ENCODE results near the gene POLR3B.

Gene POLR3B

DNA sequence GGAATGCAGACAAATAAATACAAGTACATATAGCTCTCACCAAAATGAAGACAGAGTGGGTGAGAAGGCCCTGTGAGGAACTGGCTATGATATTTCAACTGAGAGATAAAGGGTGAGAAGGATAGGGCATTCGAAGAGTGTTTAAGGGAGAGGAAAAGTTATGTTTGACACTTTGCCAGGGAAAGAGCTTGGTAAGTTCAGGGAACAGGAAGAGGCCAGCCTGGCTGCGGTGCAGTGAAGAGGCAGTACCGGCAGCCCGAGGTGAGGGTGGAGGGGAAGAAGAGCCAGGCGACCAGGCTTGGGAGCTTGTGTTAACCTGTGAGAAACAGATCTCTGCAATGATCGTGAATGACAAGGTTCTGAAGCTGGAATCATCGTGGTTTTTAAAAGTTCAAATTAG is 140.5 kb downstream of the POLR3B start:
- DNase-seq (ENCODE audit: low read depth, low spot score): no peak
- H3K27ac ChIP-seq: no peak overlapping the region
- H3K9ac ChIP-seq (ENCODE audit: insufficient read length): no peak overlapping the region
- H3K4me3 ChIP-seq: no peak overlapping the region
- H3K36me3 ChIP-seq (ENCODE audit: insufficient read depth, low read length): peaks cover 40% of the 10 kb centered on the region; the same call in 1 of the 2 replicates
- TF ChIP-seq EZH2 (IDR thresholded peaks at IDR 0.05): no peak
- no peak for TF ChIP-seq POLR2AphosphoS5 (IDR thresholded peaks at IDR 0.05; ENCODE audit: borderline replicate concordance, low read depth, low read length)
- no peak for TF ChIP-seq FOXP2 (optimal IDR thresholded peaks at IDR 0.05; ENCODE audit: control extremely low read depth, extremely low read length, insufficient read depth)
- H3K9me3 ChIP-seq (ENCODE audit: low read depth, low read length): no peaks in the 10 kb centered on the region

DNA sequence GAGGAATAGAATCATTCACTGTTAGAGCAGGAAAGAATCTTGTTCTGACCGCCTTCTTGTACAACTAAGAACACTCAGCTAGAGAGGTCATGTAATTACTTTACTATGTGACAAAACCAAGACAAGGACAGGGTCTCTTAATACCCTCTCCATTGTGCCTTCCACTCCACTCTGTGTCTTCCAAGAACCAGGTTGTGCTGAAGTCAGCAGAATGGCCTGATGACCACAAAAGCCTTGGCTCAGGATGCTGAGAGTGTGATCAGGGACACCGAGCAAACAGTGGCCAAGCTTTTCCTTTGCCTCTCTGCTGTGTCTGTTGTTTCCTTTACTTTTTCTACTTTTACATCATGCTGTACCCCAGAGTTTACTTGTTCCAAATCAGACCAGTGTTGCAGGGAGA is 142.1 kb downstream of the POLR3B start:
- TF ChIP-seq FOXP2 (optimal IDR thresholded peaks at IDR 0.05; ENCODE audit: control extremely low read depth, extremely low read length, insufficient read depth) (no peak), POLR2AphosphoS5 (IDR thresholded peaks at IDR 0.05; ENCODE audit: borderline replicate concordance, low read depth, low read length) (no peak), EZH2 (IDR thresholded peaks at IDR 0.05) (no peak)
- H3K27ac ChIP-seq: no peak overlapping the region
- no peak overlapping the region for H3K9ac ChIP-seq (ENCODE audit: insufficient read length)
- no peak overlapping the region for H3K4me3 ChIP-seq
- DNase-seq (ENCODE audit: low read depth, low spot score): no peak
- peaks cover 44% of the 10 kb centered on the region; the same call in 1 of the 2 replicates for H3K36me3 ChIP-seq (ENCODE audit: insufficient read depth, low read length)
- no peaks in the 10 kb centered on the region for H3K9me3 ChIP-seq (ENCODE audit: low read depth, low read length)

DNA sequence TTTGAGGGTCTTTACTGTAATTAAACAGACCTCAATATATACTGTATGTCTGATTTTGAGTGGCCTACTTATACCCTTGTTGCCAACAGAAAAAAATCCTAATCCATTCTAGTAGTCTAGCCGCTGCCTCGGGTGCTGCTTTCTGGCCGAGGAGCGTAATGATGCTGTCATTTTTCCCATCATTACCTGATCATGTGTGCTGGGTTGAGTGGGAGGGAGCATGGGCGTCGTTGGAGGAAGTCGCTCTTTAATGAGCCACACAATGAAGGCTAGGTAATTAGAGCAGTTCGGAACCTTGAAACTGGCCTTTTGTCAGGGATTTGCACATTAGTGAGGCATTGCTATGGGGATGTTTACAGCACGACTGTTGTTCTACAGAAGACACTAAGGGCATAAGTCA is 149.1 kb downstream of the POLR3B start:
- no peak for DNase-seq (ENCODE audit: low read depth, low spot score)
- peaks cover 27% of the 10 kb centered on the region; the same call in 1 of the 2 replicates for H3K36me3 ChIP-seq (ENCODE audit: insufficient read depth, low read length)

GRCh38 chr12:106508966-106509365 is 151.4 kb downstream of the POLR3B start:
- H3K27ac ChIP-seq: no peak overlapping the region
- H3K9ac ChIP-seq (ENCODE audit: insufficient read length): no peak overlapping the region
- no peak overlapping the region for H3K4me3 ChIP-seq
- H3K36me3 ChIP-seq (ENCODE audit: insufficient read depth, low read length): peaks cover 19% of the 10 kb centered on the region; the same call in 1 of the 2 replicates
- no peak for TF ChIP-seq EZH2 (IDR thresholded peaks at IDR 0.05)
- TF ChIP-seq FOXP2 (optimal IDR thresholded peaks at IDR 0.05; ENCODE audit: control extremely low read depth, extremely low read length, insufficient read depth): no peak
- no peaks in the 10 kb centered on the region for H3K9me3 ChIP-seq (ENCODE audit: low read depth, low read length)
- no peak for DNase-seq (ENCODE audit: low read depth, low spot score)

More for the DNA sequence above, 149.1 kb downstream of the POLR3B start:
- TF ChIP-seq EZH2 (IDR thresholded peaks at IDR 0.05): no peak
- TF ChIP-seq FOXP2 (optimal IDR thresholded peaks at IDR 0.05; ENCODE audit: control extremely low read depth, extremely low read length, insufficient read depth): no peak
- Histone ChIP-seq H3K27ac (no peak overlapping the region), H3K9ac (ENCODE audit: insufficient read length) (no peak overlapping the region), H3K9me3 (ENCODE audit: low read depth, low read length) (no peaks in the 10 kb centered on the region), H3K4me3 (no peak overlapping the region)

- H3K27ac ChIP-seq: no peak overlapping the region
- H3K9ac ChIP-seq (ENCODE audit: insufficient read length): no peak overlapping the region
- H3K36me3 ChIP-seq (ENCODE audit: insufficient read depth, low read length): peaks cover 11% of the 10 kb centered on the region; the same call in 1 of the 2 replicates
- no peak for DNase-seq (ENCODE audit: low read depth, low spot score)
- no peaks in the 10 kb centered on the region for H3K9me3 ChIP-seq (ENCODE audit: low read depth, low read length)
- TF ChIP-seq EZH2 (IDR thresholded peaks at IDR 0.05) (no peak), POLR2AphosphoS5 (IDR thresholded peaks at IDR 0.05; ENCODE audit: borderline replicate concordance, low read depth, low read length) (no peak), FOXP2 (optimal IDR thresholded peaks at IDR 0.05; ENCODE audit: control extremely low read depth, extremely low read length, insufficient read depth) (no peak)
- no peak overlapping the region for H3K4me3 ChIP-seq
Measured at GRCh38 chr12:106511365-106511764, 153.8 kb downstream of the POLR3B start.

DNA sequence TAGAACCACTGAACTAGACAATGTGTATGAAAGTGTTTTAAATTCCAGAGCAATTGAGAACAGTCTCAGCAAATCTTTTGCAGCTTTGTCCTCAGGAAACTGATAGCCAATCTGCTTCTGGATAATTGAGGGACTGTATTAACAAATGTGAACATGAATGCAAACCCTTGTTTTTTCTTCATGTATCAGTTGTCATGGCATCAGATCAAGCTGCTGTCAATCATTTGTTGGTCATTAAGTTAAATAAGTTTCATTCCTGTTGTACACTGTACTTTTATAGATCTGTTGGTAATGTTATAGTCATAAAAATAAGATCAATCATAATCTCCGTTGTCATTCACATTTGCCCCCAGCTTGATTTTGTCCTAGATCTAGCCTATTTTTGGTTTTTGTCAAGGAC is 159.8 kb downstream of the POLR3B start:
- no peaks in the 10 kb centered on the region for H3K9me3 ChIP-seq (ENCODE audit: low read depth, low read length)
- TF ChIP-seq POLR2AphosphoS5 (IDR thresholded peaks at IDR 0.05; ENCODE audit: borderline replicate concordance, low read depth, low read length): no peak
- TF ChIP-seq FOXP2 (optimal IDR thresholded peaks at IDR 0.05; ENCODE audit: control extremely low read depth, extremely low read length, insufficient read depth): no peak
- TF ChIP-seq EZH2 (IDR thresholded peaks at IDR 0.05): no peak

DNA sequence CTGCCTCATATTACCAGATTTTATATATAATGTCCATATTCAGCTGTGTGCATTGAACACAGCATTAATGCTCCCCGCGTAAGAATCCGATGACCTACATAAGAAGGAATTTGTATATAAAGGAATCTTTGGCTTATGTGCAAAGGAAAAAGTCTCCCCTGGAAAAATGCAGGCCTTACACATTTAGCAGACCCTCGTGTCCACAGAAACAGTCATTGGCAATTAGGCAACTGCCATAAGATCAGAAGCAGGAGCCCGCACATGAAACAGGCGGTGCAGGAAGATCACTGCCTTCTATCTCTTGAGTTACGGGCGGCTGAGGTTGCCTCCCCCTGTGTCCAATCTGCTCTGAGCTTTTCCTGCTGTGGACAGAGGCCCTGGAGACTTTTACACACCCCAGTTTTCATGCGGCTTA is 162.1 kb downstream of the POLR3B start:
- no peak overlapping the region for H3K27ac ChIP-seq
- H3K9me3 ChIP-seq (ENCODE audit: low read depth, low read length): no peaks in the 10 kb centered on the region
- no peak for DNase-seq (ENCODE audit: low read depth, low spot score)
- TF ChIP-seq EZH2 (IDR thresholded peaks at IDR 0.05): no peak
- TF ChIP-seq FOXP2 (optimal IDR thresholded peaks at IDR 0.05; ENCODE audit: control extremely low read depth, extremely low read length, insufficient read depth): no peak
- TF ChIP-seq POLR2AphosphoS5 (IDR thresholded peaks at IDR 0.05; ENCODE audit: borderline replicate concordance, low read depth, low read length): no peak
- H3K9ac ChIP-seq (ENCODE audit: insufficient read length): no peak overlapping the region
- H3K36me3 ChIP-seq (ENCODE audit: insufficient read depth, low read length): no peaks in the 10 kb centered on the region
- H3K4me3 ChIP-seq: no peak overlapping the region

More for the DNA sequence above, 159.8 kb downstream of the POLR3B start:
- H3K27ac ChIP-seq: no peak overlapping the region
- H3K36me3 ChIP-seq (ENCODE audit: insufficient read depth, low read length): no peaks in the 10 kb centered on the region
- H3K9ac ChIP-seq (ENCODE audit: insufficient read length): no peak overlapping the region
- DNase-seq (ENCODE audit: low read depth, low spot score): no peak
- H3K4me3 ChIP-seq: no peak overlapping the region

DNA sequence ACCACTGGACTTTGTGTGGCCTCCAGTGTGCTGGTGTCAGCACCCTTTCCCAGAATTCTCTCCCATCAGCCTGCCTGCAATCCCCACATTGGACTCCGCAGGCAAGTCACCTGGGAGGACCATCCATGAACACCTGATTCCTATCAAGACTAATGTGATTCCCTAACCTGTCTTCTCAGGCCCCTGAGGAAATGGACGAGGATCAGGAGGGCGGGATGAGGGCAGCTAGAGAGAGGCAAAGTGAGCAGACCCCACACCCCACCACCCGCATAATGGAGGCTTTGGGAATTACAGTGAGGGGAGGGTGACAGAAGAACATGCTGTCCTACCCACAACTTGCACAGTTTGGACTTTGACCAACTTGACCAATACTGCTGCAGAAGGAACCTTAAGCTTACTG is 164.4 kb downstream of the POLR3B start:
- TF ChIP-seq FOXP2 (optimal IDR thresholded peaks at IDR 0.05; ENCODE audit: control extremely low read depth, extremely low read length, insufficient read depth) (no peak), POLR2AphosphoS5 (IDR thresholded peaks at IDR 0.05; ENCODE audit: borderline replicate concordance, low read depth, low read length) (no peak), EZH2 (IDR thresholded peaks at IDR 0.05) (no peak)
- DNase-seq (ENCODE audit: low read depth, low spot score): no peak
- Histone ChIP-seq H3K36me3 (ENCODE audit: insufficient read depth, low read length) (no peaks in the 10 kb centered on the region), H3K9me3 (ENCODE audit: low read depth, low read length) (no peaks in the 10 kb centered on the region), H3K27ac (no peak overlapping the region), H3K4me3 (no peak overlapping the region), H3K9ac (ENCODE audit: insufficient read length) (no peak overlapping the region)

DNA sequence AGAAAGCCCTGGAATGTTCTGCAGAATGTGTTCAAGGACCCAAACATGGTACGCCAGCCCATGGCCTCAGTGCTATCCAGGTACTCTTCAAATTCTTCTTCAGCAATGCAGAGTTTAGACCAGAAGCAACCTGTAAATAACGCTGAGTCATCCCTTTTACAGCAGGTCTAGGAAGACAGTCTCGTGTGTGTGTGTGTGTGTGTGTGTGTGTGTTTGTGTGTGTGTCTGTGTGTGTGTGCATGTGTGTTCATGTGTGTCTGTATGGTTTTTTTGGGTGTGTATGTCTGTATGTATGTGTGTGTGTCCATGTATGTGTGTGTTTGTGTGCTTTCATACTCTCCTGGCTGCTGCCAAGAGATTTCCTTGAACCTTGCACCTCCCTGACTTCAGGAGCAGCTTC is 165.2 kb downstream of the POLR3B start:
- TF ChIP-seq EZH2 (IDR thresholded peaks at IDR 0.05) (no peak), POLR2AphosphoS5 (IDR thresholded peaks at IDR 0.05; ENCODE audit: borderline replicate concordance, low read depth, low read length) (no peak), FOXP2 (optimal IDR thresholded peaks at IDR 0.05; ENCODE audit: control extremely low read depth, extremely low read length, insufficient read depth) (no peak)
- Histone ChIP-seq H3K27ac (no peak overlapping the region), H3K9me3 (ENCODE audit: low read depth, low read length) (no peaks in the 10 kb centered on the region), H3K9ac (ENCODE audit: insufficient read length) (no peak overlapping the region), H3K36me3 (ENCODE audit: insufficient read depth, low read length) (no peaks in the 10 kb centered on the region), H3K4me3 (no peak overlapping the region)
- DNase-seq (ENCODE audit: low read depth, low spot score): no peak
